22Rv1 (cell line): ENCODE results near the gene TLX2.

Experiments used
- H3K27ac ChIP-seq: fragments of 450-650 bp; 2 replicates; pipeline ENCODE4 v1.5.1; 2017
- CTCF ChIP-seq: fragments of 450-650 bp; IDR thresholded peaks from 2 replicates; pipeline ENCODE4 v1.5.1; 2017; ENCODE audit warnings: mild to moderate bottlenecking
- ZFX ChIP-seq: fragments of 450-650 bp; IDR thresholded peaks from 2 replicates; pipeline ENCODE4 v1.6.1; 2017; ENCODE audit warnings: antibody characterized with exemption, borderline replicate concordance

Gene TLX2

GRCh38 chr2:74491648-74492544, 22.4 kb upstream of the TLX2 start:
- no peak overlapping the region for H3K27ac ChIP-seq
- TF ChIP-seq ZFX, result no peak
- no peak for TF ChIP-seq CTCF

GRCh38 chr2:74493546-74493945, 20.7 kb upstream of the TLX2 start:
- no peak overlapping the region for H3K27ac ChIP-seq
- TF ChIP-seq CTCF (no peak), ZFX (no peak)

GRCh38 chr2:74495440-74495839, 18.8 kb upstream of the TLX2 start:
- TF ChIP-seq ZFX (no peak), CTCF (no peak)
- H3K27ac ChIP-seq, result peak overlapping the region; percentile 97

- TF ChIP-seq CTCF (no peak), ZFX (no peak)
- peak overlapping the region; percentile 97 for H3K27ac ChIP-seq
These were observed 17.1 kb upstream of the TLX2 start for GRCh38 chr2:74496997-74497776.

- TF ChIP-seq CTCF (no peak), ZFX (no peak)
- peak overlapping the region; percentile 97 for H3K27ac ChIP-seq
These were observed 16.3 kb upstream of the TLX2 start for GRCh38 chr2:74497777-74498499.

- peak overlapping the region; percentile 97 for H3K27ac ChIP-seq
- no peak for TF ChIP-seq CTCF
- no peak for TF ChIP-seq ZFX
These were observed 15.6 kb upstream of the TLX2 start for GRCh38 chr2:74498500-74499266.
